ENCODE measurements around the gene PGAM1.

GRCh38 chr10:97456034-97456685, 30.2 kb downstream of the PGAM1 start:
- TF ChIP-seq CTCF (IDR thresholded peaks at IDR 0.05; ENCODE audit: poor library complexity) (no peak), EZH2 (IDR thresholded peaks at IDR 0.05; ENCODE audit: borderline replicate concordance) (no peak)
